Measurements from ENCODE around the gene MBNL2. TPM values are rescaled to one million over a fixed set of nuclear protein-coding genes. Genes with fewer than 3 reads are reported as not detected.
"Not testable (repeated sequence)": the region's sequence is repeated elsewhere in the genome, so short reads cannot be mapped to it uniquely, and the experiment has no call there.

The MBNL2 gene
- total RNA-seq, 1 donor = 69.8 TPM

GRCh38 chr13:97347255-97347932 is 125.3 kb downstream of the MBNL2 start:
- Histone ChIP-seq H3K4me1 (ENCODE audit: insufficient read depth, low read length) (no peaks in the 10 kb centered on the region), H3K9me3 (ENCODE audit: low read depth, low read length) (no peaks in the 10 kb centered on the region), H3K4me3 (ENCODE audit: insufficient read depth, low read length) (no peak overlapping the region), H3K27ac (ENCODE audit: low read depth, low read length) (no peak overlapping the region), H4K20me1 (ENCODE audit: insufficient read depth, low read length) (peaks cover 3% of the 10 kb centered on the region), H3K27me3 (ENCODE audit: insufficient read depth, low read length) (no peaks in the 10 kb centered on the region), H3K36me3 (ENCODE audit: insufficient read depth, low read length) (peaks cover 42% of the 10 kb centered on the region), H3K79me2 (ENCODE audit: insufficient read depth, low read length) (no peaks in the 10 kb centered on the region), H3K4me2 (ENCODE audit: insufficient read depth, low read length) (no peak overlapping the region), H2AFZ (ENCODE audit: low read length) (no peak overlapping the region)
- TF ChIP-seq CTCF (IDR thresholded peaks at IDR 0.05; ENCODE audit: extremely low read depth, low read depth, low read length) = no peak
- DNase-seq (ENCODE audit: insufficient read length, low spot score, missing footprints) = no peak

GRCh38 chr13:97348569-97349100 is 126.5 kb downstream of the MBNL2 start:
- H3K36me3 ChIP-seq (ENCODE audit: insufficient read depth, low read length) = peaks cover 37% of the 10 kb centered on the region
- peaks cover 3% of the 10 kb centered on the region for H4K20me1 ChIP-seq (ENCODE audit: insufficient read depth, low read length)
- DNase-seq (ENCODE audit: insufficient read length, low spot score, missing footprints) = no peak
- no peak overlapping the region for H3K27ac ChIP-seq (ENCODE audit: low read depth, low read length)
- TF ChIP-seq CTCF (IDR thresholded peaks at IDR 0.05; ENCODE audit: extremely low read depth, low read depth, low read length) = no peak
- no peaks in the 10 kb centered on the region for H3K79me2 ChIP-seq (ENCODE audit: insufficient read depth, low read length)
- no peak overlapping the region for H3K4me3 ChIP-seq (ENCODE audit: insufficient read depth, low read length)
- H3K4me2 ChIP-seq (ENCODE audit: insufficient read depth, low read length) = no peak overlapping the region
- H2AFZ ChIP-seq (ENCODE audit: low read length) = no peak overlapping the region
- peaks cover 2% of the 10 kb centered on the region for H3K4me1 ChIP-seq (ENCODE audit: insufficient read depth, low read length)
- no peaks in the 10 kb centered on the region for H3K27me3 ChIP-seq (ENCODE audit: insufficient read depth, low read length)
- H3K9me3 ChIP-seq (ENCODE audit: low read depth, low read length) = no peaks in the 10 kb centered on the region

GRCh38 chr13:97352012-97352411 is 129.9 kb downstream of the MBNL2 start:
- not testable (repeated sequence) for H3K4me3 ChIP-seq (ENCODE audit: insufficient read depth, low read length); H3K9me3 ChIP-seq (ENCODE audit: low read depth, low read length); H3K4me2 ChIP-seq (ENCODE audit: insufficient read depth, low read length); H3K27ac ChIP-seq (ENCODE audit: low read depth, low read length); H3K27me3 ChIP-seq (ENCODE audit: insufficient read depth, low read length); H4K20me1 ChIP-seq (ENCODE audit: insufficient read depth, low read length); DNase-seq (ENCODE audit: insufficient read length, low spot score, missing footprints); H2AFZ ChIP-seq (ENCODE audit: low read length); H3K4me1 ChIP-seq (ENCODE audit: insufficient read depth, low read length); H3K79me2 ChIP-seq (ENCODE audit: insufficient read depth, low read length)
- peaks cover 32% of the 10 kb centered on the region for H3K36me3 ChIP-seq (ENCODE audit: insufficient read depth, low read length)

GRCh38 chr13:97352815-97353214 is 130.7 kb downstream of the MBNL2 start:
- no peak for TF ChIP-seq CTCF (IDR thresholded peaks at IDR 0.05; ENCODE audit: extremely low read depth, low read depth, low read length)
- Histone ChIP-seq H3K4me2 (ENCODE audit: insufficient read depth, low read length) (no peak overlapping the region), H3K27ac (ENCODE audit: low read depth, low read length) (no peak overlapping the region), H3K27me3 (ENCODE audit: insufficient read depth, low read length) (no peaks in the 10 kb centered on the region), H3K36me3 (ENCODE audit: insufficient read depth, low read length) (peaks cover 30% of the 10 kb centered on the region), H3K4me1 (ENCODE audit: insufficient read depth, low read length) (peaks cover 4% of the 10 kb centered on the region), H3K4me3 (ENCODE audit: insufficient read depth, low read length) (no peak overlapping the region), H3K9me3 (ENCODE audit: low read depth, low read length) (no peaks in the 10 kb centered on the region), H3K79me2 (ENCODE audit: insufficient read depth, low read length) (no peaks in the 10 kb centered on the region), H2AFZ (ENCODE audit: low read length) (no peak overlapping the region), H4K20me1 (ENCODE audit: insufficient read depth, low read length) (no peaks in the 10 kb centered on the region)
- peak; percentile 68 for DNase-seq (ENCODE audit: insufficient read length, low spot score, missing footprints)

Measured in osteoblast (primary cell).